ENCODE results near the gene C12orf57.

Gene C12orf57

DNA sequence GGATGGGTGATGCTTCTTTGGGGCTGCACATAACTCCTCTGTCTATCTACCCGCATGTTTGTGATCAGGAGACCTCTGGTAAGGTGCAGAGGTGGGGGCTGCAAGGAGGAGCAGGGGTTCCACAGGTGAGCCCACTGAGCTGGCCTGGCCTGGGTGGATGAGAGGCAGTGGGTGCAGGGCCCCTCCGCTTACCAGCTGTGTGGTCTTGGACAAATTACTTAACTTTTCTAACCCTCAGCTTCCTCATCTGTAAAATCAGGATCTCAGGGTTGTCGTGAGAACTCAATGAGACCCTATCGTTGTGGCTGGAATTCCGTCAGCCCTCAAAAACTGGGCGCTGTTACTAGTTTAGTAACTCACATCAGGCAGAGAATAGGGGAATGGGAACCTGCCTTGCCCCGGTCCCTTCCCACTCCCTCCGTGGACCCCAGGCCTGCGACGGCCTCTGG lies 14.8 kb downstream of the C12orf57 start:
- H3K4me1 ChIP-seq (ENCODE audit: insufficient read depth, low read length): peaks cover 21% of the 10 kb centered on the region; the same call in 1 of the 2 replicates
- no peak overlapping the region; the same call in 1 of the 2 replicates for H3K9ac ChIP-seq (ENCODE audit: low read depth, low read length)

DNA sequence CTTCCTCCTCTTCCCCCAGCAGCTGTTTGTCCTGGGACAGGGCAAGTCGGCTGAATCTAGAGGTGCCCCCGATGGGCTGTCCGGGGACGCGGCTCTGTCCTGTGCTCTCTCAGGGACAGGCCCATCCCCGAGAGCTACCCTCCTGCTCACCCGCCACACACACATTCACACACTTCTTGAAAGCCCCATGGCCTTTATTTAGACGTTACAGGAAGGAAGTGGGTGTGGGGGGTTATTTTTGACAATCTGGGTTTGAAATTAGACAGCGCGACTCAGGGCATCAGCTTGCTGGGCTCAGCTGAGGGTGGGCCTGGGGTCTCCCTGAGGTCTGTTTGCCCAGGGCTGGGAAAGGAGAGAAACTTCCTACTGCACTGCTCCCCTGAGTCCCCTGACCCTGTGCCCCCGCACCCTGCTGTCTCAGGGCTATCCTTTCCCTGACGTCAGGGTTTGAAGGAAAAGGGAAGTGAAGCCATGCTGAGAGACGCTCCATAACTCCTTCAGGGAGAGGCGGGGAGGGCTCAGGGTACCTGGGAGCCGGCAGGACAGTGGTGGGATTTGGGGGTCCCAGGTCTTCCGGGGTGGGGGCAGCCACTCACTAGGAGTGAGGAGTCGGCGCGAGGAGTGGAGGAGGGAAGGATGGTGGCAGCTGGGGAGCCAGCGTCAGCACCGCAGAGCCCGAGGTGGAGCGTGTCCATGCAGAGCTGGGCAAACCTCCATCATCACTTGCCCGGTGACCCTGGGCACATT lies 15.4 kb downstream of the C12orf57 start:
- no peak overlapping the region for H3K27ac ChIP-seq (ENCODE audit: low read length)
- no peaks in the 10 kb centered on the region for H3K9me3 ChIP-seq (ENCODE audit: insufficient read depth, low read depth, low read length)
- H3K4me3 ChIP-seq (ENCODE audit: low read length): no peak overlapping the region
- peaks cover 21% of the 10 kb centered on the region; the same call in 1 of the 2 replicates for H3K4me1 ChIP-seq (ENCODE audit: insufficient read depth, low read length)
- H3K27me3 ChIP-seq (ENCODE audit: insufficient read depth, low read length): no peaks in the 10 kb centered on the region
- peaks cover 1% of the 10 kb centered on the region; the same call in 1 of the 2 replicates for H3K36me3 ChIP-seq (ENCODE audit: insufficient read depth, low read depth, low read length)
- no peak overlapping the region for H3K9ac ChIP-seq (ENCODE audit: low read depth, low read length)

More for the DNA sequence above, 14.8 kb downstream of the C12orf57 start:
- no peaks in the 10 kb centered on the region for H3K9me3 ChIP-seq (ENCODE audit: insufficient read depth, low read depth, low read length)
- H3K4me3 ChIP-seq (ENCODE audit: low read length): no peak overlapping the region
- H3K27me3 ChIP-seq (ENCODE audit: insufficient read depth, low read length): no peaks in the 10 kb centered on the region
- no peak overlapping the region for H3K27ac ChIP-seq (ENCODE audit: low read length)
- H3K36me3 ChIP-seq (ENCODE audit: insufficient read depth, low read depth, low read length): no peaks in the 10 kb centered on the region

DNA sequence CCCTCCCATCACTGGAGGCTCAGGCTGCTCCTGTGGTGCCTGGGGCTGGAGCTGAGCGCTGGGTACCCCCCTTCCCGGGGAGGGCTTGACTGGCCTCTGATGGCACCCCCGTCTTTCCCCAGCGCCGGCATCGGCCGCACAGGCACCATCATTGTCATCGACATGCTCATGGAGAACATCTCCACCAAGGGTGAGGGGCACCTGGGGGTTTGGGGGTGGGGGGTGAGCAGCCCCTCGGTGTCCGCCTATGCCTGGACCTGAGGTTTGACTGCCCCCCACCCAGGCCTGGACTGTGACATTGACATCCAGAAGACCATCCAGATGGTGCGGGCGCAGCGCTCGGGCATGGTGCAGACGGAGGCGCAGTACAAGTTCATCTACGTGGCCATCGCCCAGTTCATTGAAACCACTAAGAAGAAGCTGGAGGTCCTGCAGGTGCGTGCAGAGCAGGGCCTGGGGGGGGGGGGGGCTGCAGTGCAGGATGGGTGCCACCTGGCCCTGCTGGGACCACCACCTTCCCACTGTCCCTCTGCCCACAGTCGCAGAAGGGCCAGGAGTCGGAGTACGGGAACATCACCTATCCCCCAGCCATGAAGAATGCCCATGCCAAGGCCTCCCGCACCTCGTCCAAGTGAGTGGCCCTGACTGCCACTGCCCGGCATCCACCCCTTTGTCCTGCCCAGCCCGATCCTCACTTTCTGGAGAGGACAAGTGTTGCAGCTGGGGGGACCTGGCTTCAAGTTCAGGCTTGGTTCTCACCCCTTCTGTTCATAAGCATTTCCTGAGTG lies 16.2 kb downstream of the C12orf57 start:
- Histone ChIP-seq H3K27me3 (ENCODE audit: insufficient read depth, low read length) (no peaks in the 10 kb centered on the region), H3K9ac (ENCODE audit: low read depth, low read length) (peak overlapping the region; percentile 77; the same call in 1 of the 2 replicates), H3K9me3 (ENCODE audit: insufficient read depth, low read depth, low read length) (no peaks in the 10 kb centered on the region), H3K4me1 (ENCODE audit: insufficient read depth, low read length) (peaks cover 21% of the 10 kb centered on the region; the same call in 1 of the 2 replicates), H3K4me3 (ENCODE audit: low read length) (no peak overlapping the region), H3K27ac (ENCODE audit: low read length) (no peak overlapping the region), H3K36me3 (ENCODE audit: insufficient read depth, low read depth, low read length) (peaks cover 9% of the 10 kb centered on the region; the same call in 1 of the 2 replicates)

DNA sequence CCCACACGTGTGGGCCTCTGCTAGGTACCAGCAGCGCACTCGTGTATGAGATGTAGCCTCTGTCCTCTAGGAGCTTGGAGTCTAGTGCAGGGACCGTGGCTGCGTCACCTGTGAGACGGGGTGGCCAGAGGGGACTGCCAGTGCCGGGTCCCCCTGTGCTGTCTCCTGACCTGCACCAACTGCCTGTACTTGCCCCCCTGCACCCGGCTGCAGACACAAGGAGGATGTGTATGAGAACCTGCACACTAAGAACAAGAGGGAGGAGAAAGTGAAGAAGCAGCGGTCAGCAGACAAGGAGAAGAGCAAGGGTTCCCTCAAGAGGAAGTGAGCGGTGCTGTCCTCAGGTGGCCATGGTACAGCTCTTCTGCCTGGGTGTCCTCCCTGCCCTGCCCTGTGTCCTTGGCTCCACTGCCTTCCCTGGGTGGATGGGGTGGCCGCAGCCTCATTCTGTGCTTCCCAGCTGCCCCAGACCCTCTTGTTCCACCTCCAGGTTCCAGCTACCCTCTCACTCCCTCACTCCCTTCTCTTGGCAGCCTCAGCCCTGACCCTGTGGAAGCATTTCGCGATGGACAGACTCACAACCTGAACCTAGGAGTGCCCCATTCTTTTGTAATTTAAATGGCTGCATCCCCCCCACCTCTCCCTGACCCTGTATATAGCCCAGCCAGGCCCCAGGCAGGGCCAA lies 16.9 kb downstream of the C12orf57 start:
- Histone ChIP-seq H3K4me3 (ENCODE audit: low read length) (peak overlapping the region; percentile 61; the same call in 1 of the 2 replicates), H3K9me3 (ENCODE audit: insufficient read depth, low read depth, low read length) (no peaks in the 10 kb centered on the region), H3K9ac (ENCODE audit: low read depth, low read length) (peak overlapping the region; percentile 77; the same call in 1 of the 2 replicates), H3K27me3 (ENCODE audit: insufficient read depth, low read length) (no peaks in the 10 kb centered on the region), H3K36me3 (ENCODE audit: insufficient read depth, low read depth, low read length) (peaks cover 15% of the 10 kb centered on the region), H3K4me1 (ENCODE audit: insufficient read depth, low read length) (peaks cover 24% of the 10 kb centered on the region; the same call in 1 of the 2 replicates), H3K27ac (ENCODE audit: low read length) (peak overlapping the region; percentile 68)

DNA sequence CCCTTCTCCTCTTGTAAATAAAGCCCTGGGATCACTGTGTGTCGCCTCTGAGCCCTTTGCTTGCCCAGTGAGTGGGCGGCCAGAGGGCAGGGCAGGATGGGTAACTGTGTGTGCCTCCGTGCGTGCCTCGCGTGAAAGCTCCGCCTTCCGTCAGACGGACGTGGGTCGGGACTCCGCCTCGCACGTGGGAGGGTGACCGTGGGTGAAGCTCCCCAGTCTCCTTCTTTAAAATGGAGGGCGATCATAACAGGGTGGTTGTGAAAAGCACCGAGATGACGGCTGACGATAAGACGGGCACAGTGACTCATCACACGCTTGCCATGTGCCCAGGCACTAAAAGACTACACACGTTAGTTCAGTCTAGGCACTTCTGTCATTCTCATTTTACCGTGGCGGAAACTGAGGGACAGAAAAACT lies 17.5 kb downstream of the C12orf57 start:
- Histone ChIP-seq H3K36me3 (ENCODE audit: insufficient read depth, low read depth, low read length) (peaks cover 21% of the 10 kb centered on the region), H3K9me3 (ENCODE audit: insufficient read depth, low read depth, low read length) (no peaks in the 10 kb centered on the region), H3K9ac (ENCODE audit: low read depth, low read length) (peak overlapping the region; percentile 77), H3K4me3 (ENCODE audit: low read length) (peak overlapping the region; percentile 61), H3K27me3 (ENCODE audit: insufficient read depth, low read length) (no peaks in the 10 kb centered on the region), H3K27ac (ENCODE audit: low read length) (peak overlapping the region; percentile 68), H3K4me1 (ENCODE audit: insufficient read depth, low read length) (peaks cover 24% of the 10 kb centered on the region)

DNA sequence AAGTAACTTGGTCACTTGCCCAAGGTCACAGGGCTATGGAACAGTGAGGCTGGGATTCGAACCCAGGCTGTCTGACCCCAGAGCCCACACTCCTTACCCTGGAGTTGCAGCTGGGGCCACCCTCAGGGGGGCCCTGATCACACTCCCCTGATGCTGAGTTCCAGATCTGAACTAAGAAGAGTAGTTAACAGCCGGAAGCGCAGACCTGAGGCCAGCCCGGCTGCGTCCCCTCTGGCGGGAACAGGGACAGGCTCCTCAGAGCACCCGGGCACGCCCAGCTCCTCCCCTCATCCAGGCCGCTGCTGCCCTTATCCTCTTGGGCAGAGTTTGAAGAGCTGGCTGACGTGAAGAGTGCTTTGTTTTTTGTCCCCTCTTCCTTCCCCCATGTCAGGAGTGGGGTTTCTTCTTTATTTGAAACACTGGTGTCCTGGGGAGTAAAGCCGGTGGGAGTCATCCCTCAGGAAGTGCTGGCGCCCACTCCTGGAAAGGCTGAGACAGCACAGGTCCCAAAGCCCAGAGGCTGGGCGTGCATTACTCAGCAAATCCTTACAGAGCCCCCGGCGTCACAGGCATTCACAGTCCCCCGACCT lies 18.0 kb downstream of the C12orf57 start:
- Histone ChIP-seq H3K9me3 (ENCODE audit: insufficient read depth, low read depth, low read length) (no peaks in the 10 kb centered on the region), H3K4me3 (ENCODE audit: low read length) (peak overlapping the region; percentile 61), H3K27ac (ENCODE audit: low read length) (peak overlapping the region; percentile 68), H3K9ac (ENCODE audit: low read depth, low read length) (peak overlapping the region; percentile 77), H3K27me3 (ENCODE audit: insufficient read depth, low read length) (no peaks in the 10 kb centered on the region), H3K36me3 (ENCODE audit: insufficient read depth, low read depth, low read length) (peaks cover 26% of the 10 kb centered on the region), H3K4me1 (ENCODE audit: insufficient read depth, low read length) (peaks cover 24% of the 10 kb centered on the region)

DNA sequence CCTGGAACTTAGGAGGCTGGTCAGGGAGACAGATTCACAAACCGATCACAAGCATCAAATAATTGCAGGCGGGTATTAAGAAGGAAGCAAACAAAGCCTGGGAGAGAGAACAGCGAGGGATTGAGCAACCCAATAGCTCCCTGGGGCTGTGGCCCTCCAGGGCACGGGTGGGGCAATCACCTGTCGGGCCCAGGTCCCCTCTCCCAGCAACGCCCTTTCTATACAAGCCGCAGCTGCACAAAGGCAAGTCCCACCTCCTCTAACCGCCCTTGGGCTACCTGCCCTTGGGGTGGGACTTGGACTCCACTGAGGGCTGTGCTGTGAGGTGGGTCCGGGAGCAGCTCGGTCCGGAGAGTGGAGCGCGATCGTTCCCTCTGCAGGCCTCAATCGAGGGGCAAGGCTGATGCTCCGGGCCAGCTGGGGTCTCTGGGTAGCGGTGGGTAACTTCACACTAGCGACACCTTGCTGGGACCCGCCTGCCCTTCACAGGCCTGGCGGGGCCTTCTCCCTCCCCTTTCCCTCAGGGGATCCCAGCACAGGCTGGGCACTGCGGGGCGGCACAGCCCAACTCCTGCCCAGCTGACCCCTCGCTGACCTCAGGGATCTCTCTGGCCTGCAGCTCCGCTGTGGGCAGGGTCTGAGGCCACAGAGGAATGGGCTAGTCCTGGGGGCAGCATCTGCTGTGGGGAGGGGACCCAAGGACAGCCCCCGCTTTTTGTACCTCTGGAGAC lies 18.6 kb downstream of the C12orf57 start:
- peaks cover 24% of the 10 kb centered on the region for H3K4me1 ChIP-seq (ENCODE audit: insufficient read depth, low read length)
- peaks cover 32% of the 10 kb centered on the region for H3K36me3 ChIP-seq (ENCODE audit: insufficient read depth, low read depth, low read length)
- H3K27ac ChIP-seq (ENCODE audit: low read length): peak overlapping the region; percentile 68
- H3K9me3 ChIP-seq (ENCODE audit: insufficient read depth, low read depth, low read length): no peaks in the 10 kb centered on the region
- peak overlapping the region; percentile 61 for H3K4me3 ChIP-seq (ENCODE audit: low read length)
- H3K9ac ChIP-seq (ENCODE audit: low read depth, low read length): peak overlapping the region; percentile 77
- H3K27me3 ChIP-seq (ENCODE audit: insufficient read depth, low read length): no peaks in the 10 kb centered on the region

DNA sequence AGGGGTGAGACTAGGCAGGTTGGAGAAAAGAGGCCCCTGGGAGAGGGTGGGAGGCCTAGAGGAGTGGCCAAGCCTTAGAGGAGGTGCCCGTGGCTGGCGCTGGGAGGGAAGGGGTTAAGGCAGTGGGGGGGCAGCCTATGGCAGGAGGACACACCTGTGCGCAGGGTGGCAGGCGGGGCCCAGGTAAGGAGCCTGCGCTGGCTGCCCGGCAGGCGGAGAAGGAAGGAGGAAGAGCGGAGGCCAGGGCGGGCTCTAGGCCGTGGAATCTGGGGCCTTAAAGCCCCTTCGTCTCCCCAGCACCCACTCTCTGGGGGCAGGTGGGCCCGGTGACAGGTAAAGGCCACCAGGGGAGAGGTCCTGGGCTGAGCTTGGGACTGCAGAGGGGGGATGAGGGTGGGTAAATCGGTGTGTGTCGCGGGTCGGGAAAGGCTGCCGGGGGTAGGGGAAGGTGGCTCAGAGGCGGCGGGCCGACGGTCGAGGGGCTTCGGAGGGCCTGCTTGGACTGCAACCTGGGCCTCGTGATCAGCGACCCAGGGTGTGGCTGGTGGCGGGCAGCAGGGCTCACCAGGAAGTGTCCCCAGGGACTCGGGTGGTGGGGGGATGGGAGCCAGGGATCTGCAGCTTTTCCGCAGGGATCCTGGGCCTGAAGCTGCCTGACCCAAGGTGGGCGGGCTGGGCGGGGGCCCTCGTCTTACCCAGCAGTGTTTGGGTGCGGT lies 19.4 kb downstream of the C12orf57 start:
- Histone ChIP-seq H3K9ac (ENCODE audit: low read depth, low read length) (peak overlapping the region; percentile 77), H3K27ac (ENCODE audit: low read length) (peak overlapping the region; percentile 68), H3K9me3 (ENCODE audit: insufficient read depth, low read depth, low read length) (no peaks in the 10 kb centered on the region), H3K4me3 (ENCODE audit: low read length) (peak overlapping the region; percentile 61), H3K27me3 (ENCODE audit: insufficient read depth, low read length) (no peaks in the 10 kb centered on the region), H3K4me1 (ENCODE audit: insufficient read depth, low read length) (peaks cover 24% of the 10 kb centered on the region), H3K36me3 (ENCODE audit: insufficient read depth, low read depth, low read length) (peaks cover 39% of the 10 kb centered on the region)

DNA sequence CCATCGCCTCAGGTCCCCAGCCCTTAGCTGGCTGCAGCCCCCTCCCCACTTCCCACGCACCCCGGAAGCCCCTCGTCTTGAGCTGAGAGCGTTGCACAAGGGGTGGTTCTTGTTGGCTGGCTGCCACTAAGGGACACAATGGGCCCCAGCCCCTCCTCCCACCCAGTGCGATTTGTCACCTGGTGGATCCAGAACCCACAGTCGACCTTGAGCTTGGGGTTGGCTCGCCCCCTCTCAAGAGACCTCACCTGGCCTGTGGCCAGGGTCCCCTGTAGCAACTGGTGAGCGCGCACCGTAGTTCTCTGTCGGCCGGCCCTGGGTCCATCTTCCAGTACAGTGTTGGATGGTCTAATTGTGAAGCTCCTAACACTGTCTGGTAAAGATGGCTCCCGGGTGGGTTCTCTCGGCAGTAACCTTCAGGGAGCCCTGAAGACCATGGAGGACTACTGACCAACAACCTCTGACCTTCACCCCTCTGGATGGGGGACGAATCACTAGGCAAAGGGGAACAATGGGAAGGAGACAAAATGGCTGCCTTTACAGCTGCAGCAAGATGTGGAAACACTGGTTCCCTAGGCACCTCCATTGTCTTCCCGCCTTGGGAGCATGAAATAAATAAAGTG lies 20.1 kb downstream of the C12orf57 start:
- H3K27me3 ChIP-seq (ENCODE audit: insufficient read depth, low read length): no peaks in the 10 kb centered on the region
- no peaks in the 10 kb centered on the region for H3K9me3 ChIP-seq (ENCODE audit: insufficient read depth, low read depth, low read length)
- H3K4me3 ChIP-seq (ENCODE audit: low read length): peak overlapping the region; percentile 61; the same call in 1 of the 2 replicates
- peak overlapping the region; percentile 15 for H3K27ac ChIP-seq (ENCODE audit: low read length)
- peaks cover 24% of the 10 kb centered on the region for H3K4me1 ChIP-seq (ENCODE audit: insufficient read depth, low read length)
- H3K9ac ChIP-seq (ENCODE audit: low read depth, low read length): no peak overlapping the region; the same call in 1 of the 2 replicates
- H3K36me3 ChIP-seq (ENCODE audit: insufficient read depth, low read depth, low read length): peaks cover 47% of the 10 kb centered on the region

DNA sequence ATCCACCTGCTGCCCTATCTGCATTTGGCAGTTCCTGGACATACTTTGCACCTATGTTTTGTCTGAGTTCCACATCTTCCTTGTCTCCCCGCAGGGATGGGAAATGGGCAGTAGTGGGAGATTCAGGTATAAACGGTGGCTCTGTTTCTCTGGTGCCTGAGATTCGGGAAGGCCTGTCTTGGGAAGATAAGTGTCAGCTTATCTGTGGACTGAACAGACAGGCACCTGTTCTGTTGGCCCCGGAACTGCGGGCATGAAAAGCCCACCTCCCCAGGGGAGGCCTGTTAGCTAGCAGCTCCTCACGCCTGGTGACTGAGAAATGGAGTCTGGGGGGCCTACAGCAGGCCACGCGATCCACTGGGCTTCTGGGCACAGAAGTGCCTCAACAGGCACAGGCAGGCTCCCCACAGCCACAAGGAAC lies 20.8 kb downstream of the C12orf57 start:
- Histone ChIP-seq H3K4me1 (ENCODE audit: insufficient read depth, low read length) (peaks cover 28% of the 10 kb centered on the region), H3K9me3 (ENCODE audit: insufficient read depth, low read depth, low read length) (no peaks in the 10 kb centered on the region), H3K27ac (ENCODE audit: low read length) (no peak overlapping the region), H3K4me3 (ENCODE audit: low read length) (no peak overlapping the region), H3K9ac (ENCODE audit: low read depth, low read length) (no peak overlapping the region), H3K27me3 (ENCODE audit: insufficient read depth, low read length) (no peaks in the 10 kb centered on the region), H3K36me3 (ENCODE audit: insufficient read depth, low read depth, low read length) (peaks cover 52% of the 10 kb centered on the region)
